TTC549 (cell line): ENCODE results near the gene WSCD2.
A peak's percentile ranks its signal among the peaks of the same experiment; 100 is the strongest.

Experiments
- FAIRE-seq: peaks from 2 replicates; lab custom pipeline; 2012; peaks lifted over from hg19 to GRCh38; lab: Jason Lieb, UNC

Gene WSCD2

DNA sequence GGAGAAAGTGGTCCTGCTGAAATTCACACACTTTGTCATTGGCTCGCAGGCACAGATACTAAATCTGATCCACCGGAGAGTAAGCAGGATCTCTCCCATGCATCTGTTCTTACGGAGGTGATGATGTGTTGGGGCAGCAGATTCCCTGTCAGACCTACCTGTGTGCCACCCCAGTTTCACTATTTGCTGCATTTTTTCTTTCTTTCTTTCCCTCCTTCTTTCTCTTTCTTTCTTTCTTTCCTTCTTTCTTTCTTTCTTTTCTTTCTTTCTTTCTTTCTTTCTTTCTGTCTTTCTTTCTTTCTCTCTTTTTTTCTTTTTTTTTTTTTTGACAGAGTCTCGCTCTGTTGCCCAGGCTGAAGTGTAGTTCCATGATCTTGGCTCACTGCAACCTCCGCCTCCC lies 37.4 kb downstream of the WSCD2 start:
- no peak for FAIRE-seq

DNA sequence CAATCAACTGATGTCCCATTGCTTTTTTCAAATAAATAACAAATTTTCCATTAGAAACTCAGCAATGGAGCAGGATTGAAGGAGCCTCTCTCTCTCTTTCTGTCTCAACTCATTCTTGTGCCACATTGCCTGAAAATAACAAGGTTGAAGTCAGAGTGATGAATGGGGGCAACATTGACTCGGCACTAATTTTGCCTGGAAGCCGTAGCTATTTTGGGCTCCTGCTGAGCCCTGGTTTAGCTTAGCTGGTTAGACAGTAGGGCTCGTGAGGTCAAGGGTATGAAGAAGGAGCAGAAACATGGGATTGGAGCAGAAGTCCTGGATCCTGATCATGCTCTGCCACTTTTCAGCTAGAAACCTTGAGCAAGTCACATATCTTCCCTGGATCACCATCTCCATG lies 38.9 kb downstream of the WSCD2 start:
- FAIRE-seq: no peak

DNA sequence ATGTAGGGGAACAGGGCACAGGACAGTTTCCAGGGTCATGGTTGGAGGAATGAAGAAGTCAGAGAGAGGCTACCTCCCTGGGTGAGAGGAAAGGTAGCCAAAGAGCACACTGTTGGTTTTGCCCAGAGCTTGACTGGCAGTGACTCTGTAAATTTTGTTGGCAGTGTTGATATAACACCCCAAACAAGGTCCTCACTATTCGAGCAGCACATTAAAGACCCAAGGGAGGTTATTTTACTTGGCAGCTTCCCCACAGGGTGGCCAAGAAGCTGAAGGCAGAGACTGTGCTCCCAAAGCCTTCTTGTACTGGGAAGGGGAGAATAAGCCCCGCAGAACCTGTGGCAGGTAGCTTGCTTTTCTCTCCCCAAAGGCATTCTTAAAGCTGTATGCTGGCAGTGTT lies 40.6 kb downstream of the WSCD2 start:
- no peak for FAIRE-seq

DNA sequence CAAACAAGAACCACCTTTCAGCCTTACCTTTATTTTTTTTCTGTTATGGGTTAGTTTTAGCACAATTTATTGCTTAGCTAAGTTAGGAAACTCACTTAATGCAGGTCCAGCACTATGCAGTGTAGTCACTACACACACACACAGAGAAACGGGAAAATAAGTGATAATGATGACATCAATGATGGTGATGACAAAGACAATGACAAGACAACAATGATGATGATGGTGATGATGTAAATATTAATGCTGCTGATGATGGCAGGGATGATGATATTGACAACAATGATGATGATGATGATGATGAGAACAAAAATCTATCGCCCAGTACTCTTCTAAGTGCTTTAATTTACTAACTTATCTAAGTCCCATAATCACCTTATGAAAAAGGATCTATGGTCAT lies 41.1 kb downstream of the WSCD2 start:
- FAIRE-seq: no peak

DNA sequence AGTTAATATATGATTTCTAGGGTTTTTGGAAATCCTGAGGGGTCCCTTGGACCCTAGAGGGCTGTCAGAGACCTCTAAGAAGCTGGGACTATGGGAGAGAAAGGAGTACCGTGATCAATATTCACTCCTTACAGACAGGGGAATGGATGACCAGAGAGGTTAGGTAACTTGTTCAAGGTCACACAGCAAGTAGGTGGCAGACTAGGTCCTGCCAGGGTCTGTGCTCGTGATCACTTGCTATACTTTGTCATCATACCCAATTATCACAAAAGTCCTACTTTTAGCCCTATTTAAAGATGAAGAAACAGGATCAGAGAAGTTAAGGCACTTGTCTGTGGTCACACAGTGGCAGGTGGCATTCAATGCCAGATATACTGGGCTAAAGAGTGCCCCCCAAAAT lies 42.9 kb downstream of the WSCD2 start:
- no peak for FAIRE-seq

DNA sequence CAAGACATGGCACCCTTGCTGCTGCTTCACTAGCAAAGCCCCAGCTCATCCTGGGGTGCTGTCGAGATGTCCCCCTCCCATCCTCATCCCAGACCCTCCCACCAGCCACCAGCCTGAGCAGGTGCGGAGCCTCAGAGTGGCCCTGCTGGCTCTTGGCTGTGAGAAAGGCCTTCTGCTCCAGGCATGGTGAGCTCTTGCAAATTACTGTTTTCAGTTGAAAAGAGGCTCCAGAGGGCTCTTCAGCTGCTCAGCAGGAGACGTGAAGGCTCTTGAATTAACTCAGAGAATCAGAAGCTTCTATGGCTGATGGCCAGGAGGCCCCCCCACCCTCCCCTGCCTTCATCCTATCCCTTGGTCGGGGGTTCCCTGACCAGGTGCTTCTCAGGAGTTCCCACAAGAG lies 44.1 kb downstream of the WSCD2 start:
- FAIRE-seq: no peak

DNA sequence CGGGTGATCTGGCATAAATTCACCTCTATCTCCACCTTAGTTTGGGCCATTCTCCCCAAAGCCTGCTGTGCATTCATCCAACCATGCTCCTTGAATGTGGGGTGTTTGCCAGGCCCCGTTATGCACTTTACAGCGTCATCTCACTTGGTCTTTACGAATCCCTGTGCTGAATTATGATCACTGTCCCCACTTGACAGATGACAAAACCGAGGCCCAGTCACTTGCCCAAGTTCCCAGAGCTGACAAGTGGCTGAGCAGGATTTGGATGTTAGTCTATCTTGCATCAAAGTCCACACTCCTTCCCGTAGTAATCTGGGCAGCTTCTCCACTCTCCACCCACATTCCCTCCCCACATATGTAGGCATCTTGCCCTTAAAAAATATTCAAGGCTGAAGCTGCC lies 44.8 kb downstream of the WSCD2 start:
- FAIRE-seq: no peak

DNA sequence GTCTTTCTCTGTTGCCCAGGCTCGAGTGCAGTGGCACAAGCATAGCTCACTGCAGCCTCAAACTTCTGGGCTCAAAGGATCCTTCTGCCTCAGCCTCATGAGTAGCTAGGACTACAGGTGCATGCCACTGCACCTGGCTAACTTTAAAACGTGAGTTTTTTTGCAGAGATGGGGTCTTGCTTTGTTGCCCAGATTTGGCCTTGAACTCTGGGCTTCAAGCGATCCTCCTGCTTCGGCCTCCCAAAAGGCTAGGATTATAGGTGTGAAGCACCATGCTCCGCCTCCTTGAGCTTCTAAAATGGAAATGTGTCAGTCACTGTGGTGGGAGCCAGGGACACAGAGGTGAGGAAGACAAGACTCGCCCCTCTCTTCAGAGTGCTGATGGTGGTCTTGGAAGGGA lies 45.6 kb downstream of the WSCD2 start:
- FAIRE-seq: no peak

DNA sequence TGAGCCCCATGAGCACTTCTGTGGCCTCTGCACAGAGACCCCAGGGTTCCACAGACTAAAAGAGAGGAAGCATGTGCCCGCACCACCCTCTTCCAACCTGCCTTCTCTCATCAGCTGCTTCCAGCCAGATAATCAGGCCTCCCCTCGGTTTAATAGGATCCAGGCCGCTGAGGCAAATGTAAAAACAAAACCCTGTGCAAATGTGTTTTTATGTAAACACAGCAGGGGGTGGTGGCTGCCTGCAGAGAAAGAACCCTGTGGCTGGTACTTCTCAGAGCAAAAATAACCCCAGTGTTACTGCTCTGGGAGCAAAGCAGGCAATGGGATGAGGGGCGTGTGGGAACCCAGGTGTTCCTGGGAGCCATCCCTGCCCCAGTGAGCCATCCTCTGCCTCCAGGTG lies 46.2 kb downstream of the WSCD2 start:
- no peak for FAIRE-seq

DNA sequence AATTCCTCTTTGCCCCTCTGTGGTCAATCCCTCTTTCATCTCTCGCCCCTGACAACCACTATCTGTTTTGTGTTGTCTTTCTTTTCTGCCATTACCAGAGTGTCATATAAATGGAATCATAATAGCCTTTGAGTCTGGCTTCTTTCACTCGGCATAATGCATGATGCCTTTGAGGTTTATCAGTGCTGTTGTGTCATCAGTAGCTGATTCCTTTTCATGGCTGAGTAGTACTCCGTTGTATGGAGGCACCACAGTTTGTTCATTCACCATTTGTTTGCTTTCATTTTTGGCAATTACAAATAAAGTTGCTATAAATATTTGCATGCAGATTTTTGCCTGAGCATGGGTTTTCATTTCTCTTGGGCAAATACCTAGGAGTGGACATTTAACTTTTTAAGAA lies 47.2 kb downstream of the WSCD2 start:
- no peak for FAIRE-seq

DNA sequence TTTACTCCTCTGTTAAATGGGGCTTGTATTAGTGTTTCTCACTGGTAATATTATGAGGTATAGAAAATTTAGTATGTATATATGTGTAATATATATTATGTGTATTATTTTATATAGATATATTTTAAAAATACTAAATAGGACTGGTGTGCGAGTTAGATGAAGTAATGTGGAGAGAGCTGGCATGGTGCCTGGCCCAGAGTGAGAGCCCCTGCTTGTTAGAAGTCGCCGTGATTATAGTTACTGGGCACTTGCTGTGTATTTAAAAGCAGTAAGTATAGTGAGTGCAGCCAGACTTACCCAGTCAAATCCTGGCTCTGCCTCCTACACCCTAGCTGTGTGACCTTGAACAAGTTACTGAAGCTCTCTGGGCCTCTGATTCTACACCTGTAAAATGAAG lies 48.0 kb downstream of the WSCD2 start:
- FAIRE-seq: no peak

DNA sequence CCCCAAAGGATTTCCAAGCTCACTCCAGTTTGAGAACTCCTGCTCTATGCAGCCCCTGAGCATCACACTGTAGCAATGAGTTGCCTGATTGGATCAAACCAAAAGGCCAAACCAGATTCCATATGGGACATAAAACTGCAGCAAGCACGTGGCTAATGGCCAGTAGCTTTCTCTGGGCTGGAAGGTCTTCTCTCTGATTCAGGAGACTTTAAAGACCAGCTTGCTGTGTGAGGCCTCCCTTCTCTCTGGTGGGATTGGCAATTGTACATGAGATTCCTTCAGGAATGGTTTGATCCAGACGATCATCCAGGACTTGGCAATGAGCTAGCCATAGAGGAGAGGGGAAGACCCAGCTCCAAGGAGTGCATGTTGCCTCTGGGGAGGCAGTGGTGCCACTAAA lies 50.2 kb downstream of the WSCD2 start:
- FAIRE-seq: no peak

DNA sequence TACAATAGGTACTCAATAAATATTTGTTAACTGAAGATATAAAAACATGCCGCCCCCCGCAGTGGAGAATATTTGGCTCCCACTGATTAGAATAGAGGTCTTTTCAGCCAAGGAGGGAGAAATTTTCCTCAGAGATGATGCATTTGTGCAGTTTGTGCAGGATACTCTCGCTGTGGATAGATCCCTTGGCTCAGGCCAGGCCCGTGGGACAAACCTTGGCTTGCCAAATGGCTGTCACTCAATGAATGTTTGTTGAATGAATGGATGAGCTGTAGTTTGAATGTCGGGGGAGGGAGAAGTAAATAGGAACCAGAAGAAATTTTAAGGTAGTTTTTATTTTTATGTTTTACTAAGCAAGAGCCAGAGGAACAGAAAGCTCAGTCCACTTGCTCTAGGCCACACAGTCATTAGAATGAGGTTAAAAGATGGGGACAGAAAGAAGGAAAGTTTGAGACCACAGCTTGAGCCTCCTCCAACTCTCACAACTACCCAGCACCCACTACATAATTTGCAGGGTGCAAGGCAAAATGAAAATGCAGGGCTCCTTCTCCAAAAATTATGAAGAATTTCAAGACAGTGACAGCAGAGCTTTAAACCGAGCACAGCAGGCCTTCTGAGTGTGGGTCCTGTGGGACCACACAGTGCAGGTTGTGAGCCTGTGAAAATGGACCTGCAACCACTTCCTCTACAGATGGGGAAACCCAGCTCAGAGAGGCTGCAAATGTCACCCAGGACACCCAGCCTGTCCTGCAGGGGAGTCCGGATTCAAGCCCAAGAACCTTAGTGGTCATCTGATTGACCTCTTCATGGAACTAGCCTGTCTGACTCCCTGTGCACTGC lies 51.4 kb downstream of the WSCD2 start:
- FAIRE-seq: no peak

DNA sequence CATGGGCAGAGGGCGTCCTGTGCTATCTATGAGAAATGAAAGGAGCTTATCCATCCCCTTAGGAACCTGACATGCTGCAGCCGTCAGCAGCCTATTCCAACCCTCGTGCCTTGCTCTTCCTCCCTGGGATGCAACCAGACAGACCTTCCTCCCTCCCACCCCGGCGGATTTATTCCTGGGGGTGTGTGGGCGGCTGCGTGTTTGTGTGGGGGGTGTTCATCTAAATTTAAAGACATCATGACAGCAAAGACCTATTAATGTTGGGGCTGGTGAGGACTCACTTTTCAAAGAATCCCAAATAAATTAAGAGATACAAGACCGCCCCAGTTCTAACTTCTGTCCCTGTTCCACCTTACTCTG lies 52.0 kb downstream of the WSCD2 start:
- FAIRE-seq: no peak

DNA sequence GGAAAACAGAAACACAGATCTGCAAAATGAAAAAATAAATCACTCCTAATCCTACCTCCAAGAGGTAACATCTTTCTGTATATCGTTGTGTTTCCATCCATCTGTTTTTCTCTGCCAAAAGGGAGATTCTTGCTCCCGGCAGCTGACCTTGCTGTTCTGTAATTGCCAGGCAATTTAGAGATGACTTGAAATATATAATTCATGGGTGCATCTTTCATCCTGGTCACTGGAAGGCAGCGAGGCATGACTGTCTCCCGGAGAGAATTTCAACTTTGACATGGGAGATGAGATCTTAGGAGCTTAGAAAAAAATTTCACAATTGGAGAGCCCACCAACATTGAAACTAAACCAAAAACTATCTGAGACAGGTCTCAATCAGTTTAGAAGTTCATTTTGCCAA lies 53.0 kb downstream of the WSCD2 start:
- no peak for FAIRE-seq

DNA sequence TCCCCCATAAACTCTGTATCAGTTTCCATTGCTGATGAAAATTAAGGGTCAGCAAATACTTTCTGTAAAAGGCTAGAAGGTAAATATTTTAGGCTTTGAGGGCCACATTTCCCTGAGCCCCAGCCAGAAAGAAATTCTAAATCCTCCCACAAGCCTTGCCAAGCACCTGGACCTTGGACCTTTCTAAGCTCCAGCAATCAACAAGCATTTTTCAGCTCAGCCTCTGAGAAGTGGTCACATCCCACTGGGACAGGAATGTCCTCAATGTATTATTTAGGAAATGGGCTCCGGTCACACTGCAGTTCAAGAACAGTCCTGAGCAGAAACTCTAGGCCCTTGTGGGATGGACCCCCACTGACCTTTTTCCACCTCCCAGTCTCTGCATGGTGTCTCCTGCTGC lies 55.9 kb downstream of the WSCD2 start:
- FAIRE-seq: no peak

DNA sequence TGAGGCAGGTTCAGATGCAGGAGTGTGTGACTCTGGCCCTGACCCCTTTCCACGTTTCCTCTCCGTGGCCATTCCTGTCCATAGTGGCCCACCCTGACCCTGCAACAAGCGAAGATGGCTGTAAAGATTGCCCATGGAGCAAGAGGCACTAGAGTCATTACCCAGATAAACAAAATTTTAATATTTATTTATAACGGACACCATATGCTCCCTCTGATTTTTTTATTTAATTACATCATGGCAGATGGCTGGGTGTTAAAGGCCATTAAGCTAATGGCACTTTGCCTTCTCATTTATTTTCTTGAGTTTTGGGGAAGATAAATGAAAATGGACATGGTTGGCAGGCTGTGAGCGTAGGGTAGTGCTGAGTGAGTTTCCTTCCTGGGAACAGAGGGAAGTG lies 58.7 kb downstream of the WSCD2 start:
- FAIRE-seq: no peak

DNA sequence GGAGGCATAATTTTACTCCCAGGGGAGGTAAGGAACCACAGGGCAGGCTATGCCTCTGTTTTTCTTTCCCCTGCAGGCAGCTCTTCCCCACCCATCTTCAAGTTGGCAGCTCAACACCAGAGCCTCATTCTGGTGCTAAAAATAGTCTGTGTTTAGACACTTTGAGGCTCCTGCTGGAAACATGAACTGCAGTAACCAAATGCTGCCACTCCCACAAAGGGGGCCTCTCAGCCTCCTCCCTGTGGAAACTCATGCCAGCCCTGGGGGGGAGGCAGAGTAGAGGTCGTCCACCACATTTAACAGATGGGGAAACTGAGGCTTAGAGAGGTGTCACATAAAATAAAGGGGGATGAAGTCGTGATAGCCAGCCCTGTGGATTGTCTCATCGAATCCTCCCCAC lies 61.4 kb downstream of the WSCD2 start:
- FAIRE-seq: no peak

DNA sequence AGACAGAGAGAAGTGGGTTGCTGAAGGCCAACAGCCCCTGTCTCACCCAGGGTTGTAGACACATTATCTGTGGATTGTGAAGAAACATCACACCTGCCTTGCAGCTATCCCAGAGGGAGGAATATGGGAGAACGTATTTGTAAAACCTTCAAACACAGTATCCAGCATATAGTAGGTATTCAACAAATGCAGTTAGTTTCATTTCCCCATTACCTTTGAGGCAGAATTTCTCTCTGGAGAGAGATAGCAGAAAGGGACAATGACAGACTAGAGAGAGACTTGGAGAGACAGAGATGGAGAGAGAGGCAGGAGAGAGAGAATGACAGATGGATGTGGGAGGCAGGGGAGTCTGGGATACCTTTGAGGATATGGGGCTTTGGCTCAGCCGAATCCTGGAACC lies 62.0 kb downstream of the WSCD2 start:
- FAIRE-seq: no peak

DNA sequence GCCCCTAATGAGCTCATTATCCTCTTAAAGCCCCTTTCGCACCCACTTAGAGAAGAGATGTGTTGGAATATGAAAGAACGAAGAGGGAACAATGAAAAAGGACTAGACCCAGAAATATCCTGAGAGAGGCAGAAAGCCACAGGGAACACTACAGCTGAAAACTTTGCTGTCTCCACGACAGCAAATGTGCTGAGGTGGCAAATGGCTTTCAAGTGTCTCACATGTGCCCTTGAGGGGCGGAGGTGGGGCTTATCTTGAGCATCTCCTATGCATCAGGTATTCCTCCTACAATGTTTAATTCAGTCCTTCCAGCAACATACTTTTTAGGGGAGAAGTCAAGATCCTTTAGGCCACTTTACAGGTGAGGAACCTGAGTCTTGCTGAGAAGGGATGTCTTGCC lies 62.9 kb downstream of the WSCD2 start:
- FAIRE-seq: no peak

DNA sequence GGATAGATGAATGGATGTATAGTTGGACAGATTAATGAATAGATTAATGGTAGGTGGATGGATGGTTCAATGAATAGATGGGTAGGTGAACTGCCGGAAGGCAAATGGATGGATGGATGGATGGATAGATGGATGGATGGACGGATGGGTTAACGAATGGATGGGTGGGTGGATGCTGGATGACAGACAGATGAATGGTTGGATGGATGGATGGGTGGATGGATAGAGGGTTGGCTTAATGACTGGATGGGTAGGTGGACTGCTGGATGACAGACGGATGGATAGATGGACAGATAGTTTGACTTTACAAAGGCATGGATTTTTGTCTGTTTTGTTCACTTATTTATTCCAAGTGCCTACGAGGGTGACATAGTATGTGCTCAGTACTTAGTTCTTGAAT lies 64.4 kb downstream of the WSCD2 start:
- no peak for FAIRE-seq

DNA sequence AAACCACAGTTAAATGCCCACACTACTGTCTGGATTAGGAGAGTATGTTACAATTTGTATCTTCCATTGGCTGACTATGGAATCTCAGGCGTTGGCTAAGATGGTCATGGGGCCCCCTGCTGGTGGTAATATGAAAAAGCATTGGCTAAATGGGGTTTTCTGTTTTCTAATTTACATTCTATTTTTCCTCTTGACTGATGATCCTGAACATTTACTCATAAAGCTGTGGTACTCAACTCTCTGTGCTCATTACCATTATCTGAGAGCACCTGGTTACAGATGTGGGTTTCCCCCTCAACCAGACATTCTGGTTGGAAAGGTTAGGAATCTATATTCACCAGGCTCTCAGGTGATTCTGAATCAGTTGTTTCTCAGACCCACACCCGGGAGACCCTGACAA lies 64.8 kb downstream of the WSCD2 start:
- peak; percentile 11 for FAIRE-seq

DNA sequence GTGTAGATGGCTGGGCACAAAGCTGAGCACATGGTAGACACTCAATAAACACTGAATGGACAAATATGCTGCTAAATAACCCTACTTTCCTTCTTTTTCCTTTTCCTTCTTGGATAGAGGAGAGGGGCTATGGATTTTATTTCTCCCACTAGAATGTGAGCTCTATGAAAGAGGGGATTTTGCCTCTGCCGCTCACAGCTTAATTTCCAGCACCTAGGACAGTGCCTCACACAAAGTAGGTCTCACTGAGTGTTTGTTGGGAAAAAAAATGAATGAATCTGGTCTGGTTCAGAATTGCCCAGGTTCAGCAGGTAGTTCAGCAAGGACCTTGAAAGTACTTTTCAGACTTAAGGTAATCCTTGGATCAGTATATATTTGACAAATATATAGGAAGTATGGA lies 65.5 kb downstream of the WSCD2 start:
- no peak for FAIRE-seq

DNA sequence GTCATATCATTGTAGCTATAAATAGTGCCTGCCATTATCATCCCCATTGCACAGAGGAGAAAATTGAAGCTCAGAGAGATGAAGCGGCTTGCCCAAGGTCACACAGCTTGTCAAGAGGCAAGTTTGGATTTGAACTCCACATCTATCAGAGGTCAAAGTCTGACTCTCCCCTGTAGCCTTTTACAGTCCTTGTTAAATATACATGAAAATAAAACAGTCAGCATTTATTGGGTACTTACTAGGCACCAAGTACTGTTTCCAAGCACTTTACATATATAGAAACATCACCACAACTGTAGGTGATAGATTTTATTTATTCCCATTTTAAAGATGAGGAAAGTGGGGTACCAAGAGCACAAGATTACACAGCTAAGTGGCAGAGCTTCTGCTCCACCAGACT lies 67.2 kb downstream of the WSCD2 start:
- no peak for FAIRE-seq

DNA sequence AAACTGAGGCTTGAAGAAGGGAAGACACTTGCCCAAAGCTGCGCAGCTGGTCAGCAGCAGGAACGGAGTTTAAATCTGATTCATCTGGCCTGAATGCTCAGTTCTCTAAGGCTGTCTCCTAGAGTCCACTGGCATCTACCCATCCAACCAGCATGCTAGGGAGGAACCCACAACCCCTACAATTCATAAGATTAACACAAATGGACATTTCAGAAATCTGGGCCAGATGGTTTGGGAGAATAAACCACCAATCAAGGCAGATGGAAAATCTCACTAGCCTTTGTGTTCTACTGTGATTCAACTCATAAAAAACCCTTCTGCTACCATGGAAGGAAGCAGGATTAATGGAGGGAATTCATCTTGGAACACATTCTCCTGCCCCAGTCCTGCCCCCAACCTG lies 67.8 kb downstream of the WSCD2 start:
- FAIRE-seq: no peak
